Stomach (tissue), 19 donors: Measurements from ENCODE around the gene MGAT4D. TPM values are rescaled to one million over a fixed set of nuclear protein-coding genes. Genes with fewer than 3 reads are reported as not detected.
A peak's percentile ranks its signal among the peaks of the same experiment; 100 is the strongest.

ENCODE experiments used
- DNase-seq, 2 donors: peaks; one replicate each; pipeline versions ENCODE4 v3.0.0 to v3.0.0-alpha.2; 2013 to 2019
- H3K27ac ChIP-seq, 5 donors: fragments of 200-600 bp in 4 of 5; sonication (generic) in 4 of 5; one replicate each; pipeline ENCODE4 v1.5.1; 2013 to 2019; ENCODE audit warnings: mild to moderate bottlenecking in 1 of 5, moderate library complexity in 1 of 5
- H3K27me3 ChIP-seq, 3 donors: fragments of 200-600 bp; sonication (generic); one replicate each; pipeline ENCODE4 v1.5.1; 2017 to 2019; ENCODE audit warnings: mixed run types in 1 of 3
- H3K36me3 ChIP-seq, 4 donors: fragments of 200-600 bp; sonication (generic); 1 replicate in 3 of 4; 2 replicates in 1 of 4; pipeline ENCODE4 v1.5.1; 2016 to 2019
- H3K4me1 ChIP-seq, 4 donors: fragments of 200-600 bp; sonication (generic); one replicate each; pipeline ENCODE4 v1.5.1; 2016 to 2019
- H3K4me3 ChIP-seq, 4 donors: fragments of 200-600 bp; sonication (generic) in 3 of 4; one replicate each; pipeline ENCODE4 v1.5.1; 2016 to 2019; ENCODE audit warnings: mild to moderate bottlenecking in 1 of 4
- H3K9me3 ChIP-seq, 4 donors: fragments of 200-600 bp; sonication (generic); one replicate each; pipeline ENCODE4 v1.5.1; 2016 to 2019
- CTCF ChIP-seq, 7 experiments: fragments of 450-650 bp in 4 of 7; fragments of 200-600 bp in 3 of 7; sonication (generic) in 3 of 7; IDR thresholded peaks; one replicate each; pipeline ENCODE4 v1.5.1; 2016 to 2019; ENCODE audit warnings: antibody characterized with exemption in 7 of 7, control low read depth in 2 of 7, mild to moderate bottlenecking in 1 of 7
- EP300 ChIP-seq: sonication (generic); formaldehyde crosslinking; IDR thresholded peaks from one replicate; pipeline ENCODE4 v1.6.1; 2017; ENCODE audit warnings: antibody characterized with exemption
- POLR2A ChIP-seq, 4 donors: fragments of 450-650 bp; IDR thresholded peaks; one replicate each; pipeline ENCODE4 v1.6.1; 2016; ENCODE audit warnings: antibody characterized with exemption in 4 of 4, control low read depth in 2 of 4, mild to moderate bottlenecking in 1 of 4, moderate library complexity in 1 of 4
- POLR2AphosphoS5 ChIP-seq, 3 donors: sonication (generic); formaldehyde crosslinking; IDR thresholded peaks; one replicate each; pipeline ENCODE4 v1.6.1; 2016; ENCODE audit warnings: antibody characterized with exemption in 3 of 3
- WGBS, 5 donors: extraction: QIAGEN DNeasy Blood & Tissue Kit in 3 of 5; methylation state at CpG; one replicate each; pipeline versions ENCODE4 v1.1.5 to v1.1.7; 2013 to 2018; 5-methylcytosine and 5-hydroxymethylcytosine counted together
- intact Hi-C: fragments of 100-400 bp; cut with DNase I; formaldehyde crosslinking; loops from one replicate; pipeline ENCODE4 v1.15.1; 2023; ENCODE audit warnings: low total_unique reads
- long read RNA-seq, 10 donors: transcript quantifications; one replicate each; lab custom pipeline, GENCODE V29; 2026
- polyA plus RNA-seq, 3 donors: library from polyadenylated mRNA; stranded (reverse); fragments of 200-250 nt; gene quantifications; one replicate each; pipeline ENCODE4 v1.2.3, GENCODE V29; 2013
- total RNA-seq, 5 donors: library from RNA; depleted of rRNA; stranded (reverse); fragments of >200 nt; gene quantifications; one replicate each; pipeline versions ENCODE4 v1.1.0 to v1.2.3, GENCODE V29; 2014 to 2016
- donor health status: healthy with polysubstance abuse.
- donor health status: Bipolar disorder and iron deficiency.
- donor health status: healthy.

MGAT4D gene
- not detected for total RNA-seq
- polyA plus RNA-seq = not detected
- long read RNA-seq, donor 1 = 0 reads
- long read RNA-seq, donor 2 = 0 reads
- long read RNA-seq, donor 3 = 0 reads
- long read RNA-seq, donor 4 = 0 reads
- long read RNA-seq, donor 5 = 0 reads
- long read RNA-seq, donor 6 = 0 reads
- long read RNA-seq, donor 7 = 0 reads
- long read RNA-seq, donor 8 = 0 reads
- long read RNA-seq, donor 9 = 0 reads
- long read RNA-seq, donor 10 = 0 reads

- Histone ChIP-seq H3K27me3 (peaks cover 0 to 61% (median 43%) of the 10 kb centered on the region in 3 donors), H3K4me1 (peaks cover 7 to 11% (median 9%) of the 10 kb centered on the region in 4 donors), H3K36me3 (no peaks in the 10 kb centered on the region), H3K27ac (no peak within 1 kb of the TSS), H3K4me3 (peak within 1 kb of the TSS; percentile 32 to 45 (median 42)), H3K9me3 (no peaks in the 10 kb centered on the region)
- peak in 1 of 2 donors; percentile 53 for DNase-seq
- intact Hi-C loops = no loop called here
- TF ChIP-seq POLR2A (IDR thresholded peaks at IDR 0.05) (no peak), POLR2AphosphoS5 (IDR thresholded peaks at IDR 0.05) (no peak), EP300 (no peak), CTCF (IDR thresholded peaks at IDR 0.05) (no peak)
- WGBS, 5 donors = 7 to 14% (median 10%) methylated on average over 40 to 68 of the region's 68 CpGs
Measured at GRCh38 chr4:140497747-140498636, at the start of gene MGAT4D. Gene MGAT4D (minus strand): TSS chr4:140498293. CDS start chr4:140498222, 71 bp downstream.

- TF ChIP-seq POLR2A (IDR thresholded peaks at IDR 0.05) (no peak), POLR2AphosphoS5 (IDR thresholded peaks at IDR 0.05) (no peak)
- Histone ChIP-seq H3K36me3 (peaks cover 4 to 51% (median 44%) of the 10 kb centered on the region in 4 donors), H3K9me3 (no peaks in the 10 kb centered on the region), H3K27me3 (no peaks in the 10 kb centered on the region), H3K4me1 (no peaks in the 10 kb centered on the region), H3K4me3 (no peak overlapping the region), H3K27ac (no peak overlapping the region)
- 80 to 90% (median 88%) methylated on average over 4 of the region's 4 CpGs for WGBS, 5 donors
- intact Hi-C loops = no loop called here
- no peak for DNase-seq
Measured at GRCh38 chr4:140533951-140534480, 35.9 kb upstream of the MGAT4D start.

DNA sequence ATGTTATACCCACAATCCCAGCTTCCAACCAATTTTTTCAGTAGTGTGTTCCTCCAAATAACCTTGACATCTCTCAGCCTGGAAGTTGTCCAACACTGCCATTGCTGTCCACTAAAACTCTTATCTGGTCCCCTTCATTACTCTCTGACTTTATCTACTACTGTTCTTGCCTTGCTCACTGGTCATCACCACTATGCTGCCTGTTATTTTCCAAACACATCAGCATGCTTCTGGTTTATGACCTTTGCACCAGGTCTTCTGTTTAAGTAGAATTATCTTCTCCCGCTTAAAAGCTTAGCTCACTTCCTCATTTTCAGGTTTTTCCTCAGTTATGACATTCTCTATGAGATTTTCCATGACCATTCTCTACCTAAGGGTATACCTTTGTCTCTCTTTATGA, 31.3 kb upstream of the MGAT4D start:
- Histone ChIP-seq H3K9me3 (no peaks in the 10 kb centered on the region), H3K4me1 (peaks cover 0 to 19% (median 12%) of the 10 kb centered on the region in 4 donors), H3K27me3 (no peaks in the 10 kb centered on the region), H3K27ac (no peak overlapping the region), H3K36me3 (peaks cover 0 to 32% (median 22%) of the 10 kb centered on the region in 4 donors), H3K4me3 (no peak overlapping the region)
- 63 to 90% (median 85%) methylated on average over 1 of the region's 1 CpG for WGBS, 5 donors
- DNase-seq = no peak
- TF ChIP-seq POLR2AphosphoS5 (IDR thresholded peaks at IDR 0.05) = no peak
- TF ChIP-seq EP300 = no peak
- no peak for TF ChIP-seq POLR2A (IDR thresholded peaks at IDR 0.05)
- no peak for TF ChIP-seq CTCF (IDR thresholded peaks at IDR 0.05)
- intact Hi-C loops = no loop called here

GRCh38 chr4:140523857-140524742, 26.0 kb upstream of the MGAT4D start, which contains the start of gene ELMOD2:
Gene ELMOD2 (plus strand): TSS chr4:140524168. CDS start chr4:140525429, 1,261 bp downstream.
- H3K27ac ChIP-seq = peak within 1 kb of the TSS; percentile 64 to 90 (median 88)
- peak; percentile 99 for DNase-seq
- no peaks in the 10 kb centered on the region for H3K9me3 ChIP-seq
- no peaks in the 10 kb centered on the region for H3K27me3 ChIP-seq
- intact Hi-C loops = no loop called here
- TF ChIP-seq CTCF (IDR thresholded peaks at IDR 0.05) (peak in 5 of 7 experiments; percentile 80 to 93 (median 89)), EP300 (no peak), POLR2AphosphoS5 (IDR thresholded peaks at IDR 0.05) (peak; percentile 36 to 91 (median 70))
- peaks cover 0 to 28% (median 16%) of the 10 kb centered on the region in 4 donors for H3K4me1 ChIP-seq
- H3K4me3 ChIP-seq = peak within 1 kb of the TSS; percentile 77 to 98 (median 86)
- peaks cover 0 to 15% (median 10%) of the 10 kb centered on the region in 4 donors for H3K36me3 ChIP-seq
- WGBS, 5 donors = 0 to 1% (median 0%) methylated on average over 57 to 77 of the region's 77 CpGs
